SK-N-SH (cell line): ENCODE data around the gene TXNDC5. TPM values are rescaled to one million over a fixed set of nuclear protein-coding genes. Genes with fewer than 3 reads are reported as not detected.
A peak's percentile ranks its signal among the peaks of the same experiment; 100 is the strongest.

ENCODE experiments used
- CTCF ChIA-PET: fragments of 300-600, 350-600 bp; formaldehyde crosslinking; extraction: SDS; loops from one replicate; lab custom pipeline; 2021; lab: Yijun Ruan, JAX
- POLR2A ChIA-PET: fragments of 350-600 bp; sonication (Branson Sonifier 250); formaldehyde crosslinking; extraction: SDS; loops from one replicate; lab custom pipeline; 2020; ENCODE audit warnings: antibody characterized with exemption, inconsistent platforms; lab: Yijun Ruan, JAX
- DNase-seq: peaks from one replicate; pipeline ENCODE4 v3.0.0; 2012
- H2AFZ ChIP-seq: fragments of 200-600 bp; sonication (generic); 2 replicates; pipeline ENCODE4 v1.8.1; 2016; ENCODE audit warnings: antibody characterized with exemption, mild to moderate bottlenecking, low read depth
- H3F3A ChIP-seq: fragments of 200-600 bp; sonication (generic); replicated peaks from 2 replicates; pipeline ENCODE3; 2016; ENCODE audit warnings: antibody characterized with exemption, mild to moderate bottlenecking; ENCODE audit not compliant: insufficient read depth
- H3K27ac ChIP-seq, 2 experiments: fragments of 200-500 bp in 1 of 2; fragments of 200-600 bp in 1 of 2; sonication (Bioruptor generic) in 1 of 2; sonication (generic), shearing (Covaris generic) in 1 of 2; 2 replicates each; pipeline versions ENCODE4 v1.5.1 to v1.6.1; 2014 to 2016; ENCODE audit warnings: low read depth in 2 of 2, inconsistent platforms in 1 of 2, low read length in 1 of 2, mild to moderate bottlenecking in 1 of 2, mixed read lengths in 1 of 2
- H3K27me3 ChIP-seq: fragments of 200-600 bp; sonication (generic), shearing (Covaris generic); 2 replicates; pipeline ENCODE4 v1.6.1; 2016; ENCODE audit warnings: mixed run types; ENCODE audit not compliant: insufficient read depth
- H3K36me3 ChIP-seq, 2 experiments: fragments of 200-500 bp in 1 of 2; fragments of 200-600 bp in 1 of 2; sonication (Bioruptor generic) in 1 of 2; sonication (generic) in 1 of 2; replicated peaks in 1 of 2; 2 replicates each; pipeline versions ENCODE3 to v1.5.1; 2014 to 2016; ENCODE audit warnings: low read length in 1 of 2, mild to moderate bottlenecking in 1 of 2; ENCODE audit not compliant: insufficient read depth in 2 of 2, control insufficient read depth in 1 of 2
- H3K4me1 ChIP-seq, 2 experiments: fragments of 200-500 bp in 1 of 2; fragments of 200-600 bp in 1 of 2; sonication (Bioruptor generic) in 1 of 2; sonication (generic), shearing (Covaris generic) in 1 of 2; 2 replicates each; pipeline versions ENCODE4 v1.5.1 to v1.6.1; 2014 to 2016; ENCODE audit warnings: low read depth in 1 of 2, low read length in 1 of 2, mixed run types in 1 of 2; ENCODE audit not compliant: insufficient read depth in 2 of 2, control insufficient read depth in 1 of 2
- H3K4me2 ChIP-seq: fragments of 200-600 bp; sonication (generic), shearing (Covaris generic); 2 replicates; pipeline ENCODE4 v1.6.1; 2017; ENCODE audit warnings: mixed run types
- H3K4me3 ChIP-seq, 2 experiments: fragments of 200-500 bp in 1 of 2; fragments of 200-600 bp in 1 of 2; sonication (Bioruptor generic) in 1 of 2; sonication (generic), shearing (Covaris generic) in 1 of 2; 2 replicates each; pipeline versions ENCODE4 v1.5.1 to v1.8.1; 2014 to 2016; ENCODE audit warnings: low read depth in 2 of 2, inconsistent platforms in 1 of 2, low read length in 1 of 2, mild to moderate bottlenecking in 1 of 2, mixed read lengths in 1 of 2, moderate library complexity in 1 of 2
- H3K79me2 ChIP-seq: fragments of 200-600 bp; sonication (generic); 2 replicates; pipeline ENCODE4 v1.8.1; 2017; ENCODE audit warnings: mild to moderate bottlenecking; ENCODE audit not compliant: insufficient read depth
- H3K9ac ChIP-seq: fragments of 200-600 bp; sonication (generic); 2 replicates; pipeline ENCODE4 v1.6.1; 2017; ENCODE audit warnings: mixed run types
- H3K9me2 ChIP-seq: fragments of 200-600 bp; sonication (generic); 2 replicates; pipeline ENCODE4 v1.6.1; 2017; ENCODE audit warnings: mixed run types
- H3K9me3 ChIP-seq: fragments of 200-600 bp; sonication (generic); 2 replicates; pipeline ENCODE4 v1.6.1; 2017; ENCODE audit warnings: mixed run types, mild to moderate bottlenecking, moderate library complexity
- H4K20me1 ChIP-seq: fragments of 200-600 bp; sonication (generic); 2 replicates; pipeline ENCODE4 v1.6.1; 2017; ENCODE audit warnings: mild to moderate bottlenecking, mixed run types; ENCODE audit not compliant: insufficient read depth
- ELF1 ChIP-seq: IDR thresholded peaks from 2 replicates; pipeline ENCODE4 v1.4.0; 2012
- EP300 ChIP-seq, 2 experiments: IDR thresholded peaks; 2 replicates each; pipeline versions ENCODE4 v1.4.0 to v1.6.1; 2012; ENCODE audit warnings: borderline replicate concordance in 1 of 2, low read depth in 1 of 2, low read length in 1 of 2
- FOSL2 ChIP-seq: IDR thresholded peaks from 2 replicates; pipeline ENCODE4 v1.4.0; 2012; ENCODE audit warnings: low read depth, mild to moderate bottlenecking, moderate library complexity, borderline replicate concordance
- FOXJ3 ChIP-seq: sonication (generic); formaldehyde crosslinking; IDR thresholded peaks from 2 replicates; pipeline ENCODE4 v1.5.1; 2020; ENCODE audit warnings: mild to moderate bottlenecking, missing genetic modification reagents
- JUND ChIP-seq: IDR thresholded peaks from 2 replicates; pipeline ENCODE4 v1.4.0; 2012
- POLR2AphosphoS5 ChIP-seq: IDR thresholded peaks from 2 replicates; pipeline ENCODE4 v1.6.1; 2012; ENCODE audit warnings: low read depth, low read length
- RAD21 ChIP-seq: IDR thresholded peaks from 2 replicates; pipeline ENCODE4 v1.6.1; 2012; ENCODE audit warnings: mild to moderate bottlenecking, low read length
- REST ChIP-seq: IDR thresholded peaks from 2 replicates; pipeline ENCODE4 v1.6.1; 2012; ENCODE audit warnings: mild to moderate bottlenecking, low read depth, low read length, moderate library complexity
- RFX5 ChIP-seq: IDR thresholded peaks from 2 replicates; pipeline ENCODE4 v1.6.1; 2012; ENCODE audit warnings: mild to moderate bottlenecking, improper control_type of control experiment, low read length
- RXRA ChIP-seq: IDR thresholded peaks from 2 replicates; pipeline ENCODE4 v1.4.0; 2012; ENCODE audit warnings: low read depth, mild to moderate bottlenecking, borderline replicate concordance
- TEAD4 ChIP-seq: IDR thresholded peaks from 2 replicates; pipeline ENCODE4 v1.4.0; 2012; ENCODE audit warnings: mild to moderate bottlenecking, borderline replicate concordance; ENCODE audit not compliant: insufficient read depth
- YY1 ChIP-seq: IDR thresholded peaks from 2 replicates; pipeline ENCODE4 v1.4.0; 2012; ENCODE audit warnings: low read depth, mild to moderate bottlenecking
- WGBS: methylation state at CpG from one replicate; pipeline ENCODE4 v1.1.6; 2017; ENCODE audit warnings: low lambda C conversion rate; 5-methylcytosine and 5-hydroxymethylcytosine counted together
- polyA plus RNA-seq, 3 experiments: library from polyadenylated mRNA; depleted of rRNA; stranded (reverse); fragments of >200 nt; gene quantifications; 2 replicates each; pipeline ENCODE4 v1.2.3, GENCODE V29; 2012
- TF ChIP-seq, protein P1 (sequence below): IDR thresholded peaks from 2 replicates; pipeline ENCODE4 v1.4.0; 2012; ENCODE audit warnings: low read depth
- TF ChIP-seq, protein P2 (sequence below): IDR thresholded peaks from 2 replicates; pipeline ENCODE4 v1.4.0; 2012; ENCODE audit warnings: low read depth, borderline replicate concordance

Gene TXNDC5
- polyA plus RNA-seq, 1 of the 3 experiments (the other 2 are of a cell fraction), result 187 TPM

DNA sequence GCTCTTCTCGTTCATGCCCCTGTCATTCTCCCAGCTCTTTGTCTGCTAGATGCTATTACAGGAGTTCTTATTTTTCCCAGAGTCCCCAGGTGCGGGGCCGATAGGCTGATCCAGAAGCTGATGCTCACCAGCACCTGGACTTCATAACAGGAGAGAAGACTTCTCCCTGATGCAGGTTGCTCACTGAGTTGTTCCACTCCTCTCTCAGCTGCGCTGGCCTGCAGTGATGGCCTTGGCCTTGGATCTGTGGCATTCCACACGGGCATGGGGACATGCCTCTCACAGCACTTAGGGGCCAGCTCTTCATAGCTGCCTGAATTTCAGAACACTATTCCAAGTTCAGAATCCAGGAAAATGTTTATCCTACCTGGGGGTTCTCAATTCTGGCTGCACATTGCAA, 7.1 kb upstream of the TXNDC5 start:
- 41% methylated on average over 5 of the region's 5 CpGs for WGBS

GRCh38 chr6:7916959-7917358, 6.4 kb upstream of the TXNDC5 start:
- CTCF ChIA-PET, result interaction anchor here (0.6 to 1.2 kb wide), 2 partner anchors 52 to 89 kb away, joined by 3 to 5 read pairs; no protein-coding TSS in a partner anchor
- Histone ChIP-seq H3K27ac (no peak overlapping the region), H3K9me3 (no peaks in the 10 kb centered on the region), H2AFZ (0 out of 2 replicates have a peak overlapping the region, but pooled peaks have one; percentile 5), H3K4me3 (no peak overlapping the region), H3K79me2 (no peaks in the 10 kb centered on the region), H3K36me3 (no peaks in the 10 kb centered on the region), H3K4me1 (no peaks in the 10 kb centered on the region), H3K9me2 (no peaks in the 10 kb centered on the region), H4K20me1 (no peaks in the 10 kb centered on the region), H3K9ac (no peak overlapping the region), H3K4me2 (no peak overlapping the region), H3K27me3 (peaks cover 6% of the 10 kb centered on the region; the same call in 1 of the 2 replicates), H3F3A (no peaks in the 10 kb centered on the region)
- no peak for DNase-seq
- POLR2A ChIA-PET, result no interaction called here
- TF ChIP-seq, protein P1, sequence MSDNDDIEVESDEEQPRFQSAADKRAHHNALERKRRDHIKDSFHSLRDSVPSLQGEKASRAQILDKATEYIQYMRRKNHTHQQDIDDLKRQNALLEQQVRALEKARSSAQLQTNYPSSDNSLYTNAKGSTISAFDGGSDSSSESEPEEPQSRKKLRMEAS, result no peak
- TF ChIP-seq RAD21, result no peak
- WGBS, result 33% methylated on average over 1 of the region's 1 CpG

More for the DNA sequence above, 7.1 kb upstream of the TXNDC5 start:
- H3K9ac ChIP-seq, result no peak overlapping the region
- no peaks in the 10 kb centered on the region for H3K79me2 ChIP-seq
- no peaks in the 10 kb centered on the region for H3K36me3 ChIP-seq
- no peaks in the 10 kb centered on the region for H3K4me1 ChIP-seq
- ChIA-PET POLR2A (no interaction called here), CTCF (interaction anchor here (1.2 kb wide), 1 partner anchor 88 kb away, joined by 5 read pairs; no protein-coding TSS in a partner anchor)
- H3K9me2 ChIP-seq, result no peaks in the 10 kb centered on the region
- H3K4me2 ChIP-seq, result no peak overlapping the region
- TF ChIP-seq POLR2AphosphoS5 (no peak), FOXJ3 (CRISPR knock-in tag) (no peak), EP300 (IDR thresholded peaks at IDR 0.05; ENCODE audit: borderline replicate concordance in 1 of 2, low read depth in 1 of 2, low read length in 1 of 2) (no peak), ELF1 (no peak), TEAD4 (no peak), FOSL2 (no peak), YY1 (no peak), REST (no peak), JUND (no peak), RXRA (no peak), RFX5 (no peak)
- TF ChIP-seq, protein P2, sequence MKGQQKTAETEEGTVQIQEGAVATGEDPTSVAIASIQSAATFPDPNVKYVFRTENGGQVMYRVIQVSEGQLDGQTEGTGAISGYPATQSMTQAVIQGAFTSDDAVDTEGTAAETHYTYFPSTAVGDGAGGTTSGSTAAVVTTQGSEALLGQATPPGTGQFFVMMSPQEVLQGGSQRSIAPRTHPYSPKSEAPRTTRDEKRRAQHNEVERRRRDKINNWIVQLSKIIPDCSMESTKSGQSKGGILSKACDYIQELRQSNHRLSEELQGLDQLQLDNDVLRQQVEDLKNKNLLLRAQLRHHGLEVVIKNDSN, result no peak
- no peak overlapping the region for H3K4me3 ChIP-seq
- DNase-seq, result no peak
- H3K27me3 ChIP-seq, result peaks cover 4% of the 10 kb centered on the region; the same call in 1 of the 2 replicates
- H4K20me1 ChIP-seq, result no peaks in the 10 kb centered on the region
- H3K27ac ChIP-seq, result no peak overlapping the region
- no peaks in the 10 kb centered on the region for H3K9me3 ChIP-seq
- H2AFZ ChIP-seq, result no peak overlapping the region
- H3F3A ChIP-seq, result no peaks in the 10 kb centered on the region
